NCI-H2171 (cell line): ENCODE measurements around the gene ADAMTS2.

Experiments
- DNase-seq: peaks from one replicate; lab custom pipeline; 2025; lab: John Stamatoyannopoulos, UW

The ADAMTS2 gene

DNA sequence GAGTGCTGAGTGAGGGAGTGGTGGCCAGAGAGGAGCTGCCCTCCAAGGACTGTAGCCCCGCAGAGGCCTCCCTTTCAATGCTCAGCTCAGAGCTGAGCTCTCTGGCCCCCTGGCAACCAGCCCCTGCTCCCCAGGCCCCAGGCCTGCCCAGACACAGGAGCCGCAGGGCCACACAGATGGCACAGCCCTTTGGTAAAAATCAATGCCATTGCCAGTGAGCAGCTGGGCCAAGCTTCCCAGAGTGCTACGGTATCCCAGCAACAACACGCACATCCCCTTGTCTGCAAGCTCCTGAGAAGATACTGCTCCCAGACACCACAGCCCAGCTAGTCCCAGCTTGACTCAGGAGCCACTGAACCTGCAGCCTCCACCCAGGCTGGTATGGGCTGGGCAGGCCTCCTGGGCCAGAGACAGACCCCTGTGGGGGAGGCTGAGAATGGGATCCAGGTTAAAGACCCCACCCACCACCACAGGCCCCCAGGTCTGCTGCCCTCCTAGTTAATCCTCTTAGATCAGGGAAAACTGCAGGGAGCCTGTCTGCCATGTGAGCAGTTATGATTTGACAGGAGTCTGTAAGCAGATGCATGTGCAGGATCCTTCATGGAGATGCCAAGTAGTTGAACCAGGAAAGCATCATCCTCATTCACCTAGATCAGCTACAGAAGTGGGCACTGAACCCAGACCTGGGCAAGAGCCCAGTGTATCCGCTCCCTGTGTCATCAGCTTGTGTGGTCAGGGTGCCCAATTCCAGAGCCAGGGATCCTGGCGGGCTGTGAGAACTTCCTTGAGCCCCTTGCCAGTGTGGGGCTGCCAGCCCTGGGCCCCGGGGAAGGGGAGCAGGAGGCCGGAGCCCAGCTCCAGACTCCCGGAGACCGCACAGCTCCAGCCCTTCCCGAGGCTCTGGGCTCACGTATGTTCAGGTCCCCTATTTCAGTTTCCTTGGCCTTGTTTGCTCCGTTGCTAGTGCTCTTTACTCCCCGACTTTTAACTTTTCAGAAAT is 26.7 kb upstream of the ADAMTS2 start:
- DNase-seq, result peak; percentile 58

DNA sequence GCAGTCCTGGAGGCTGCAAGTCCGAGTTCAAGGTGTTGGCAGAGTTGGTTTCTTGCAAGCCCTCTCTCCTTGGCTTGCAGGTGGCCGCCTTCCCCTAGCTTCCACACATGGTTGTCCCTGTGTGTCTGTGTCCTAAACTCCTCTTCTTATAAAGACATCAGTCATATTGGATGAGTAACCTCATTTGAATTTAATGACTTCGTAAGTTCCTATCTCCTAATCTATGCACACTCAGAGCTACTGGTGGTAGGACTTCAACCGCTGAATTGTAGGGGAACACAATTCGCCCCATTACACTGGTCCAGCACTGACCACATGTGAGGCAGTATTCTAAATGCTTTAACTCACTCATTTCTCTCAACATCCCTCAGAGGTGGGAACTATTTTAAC is 25.9 kb upstream of the ADAMTS2 start:
- DNase-seq, result no peak

GRCh38 chr5:179370490-179371120 is 25.3 kb upstream of the ADAMTS2 start:
- DNase-seq, result no peak

DNA sequence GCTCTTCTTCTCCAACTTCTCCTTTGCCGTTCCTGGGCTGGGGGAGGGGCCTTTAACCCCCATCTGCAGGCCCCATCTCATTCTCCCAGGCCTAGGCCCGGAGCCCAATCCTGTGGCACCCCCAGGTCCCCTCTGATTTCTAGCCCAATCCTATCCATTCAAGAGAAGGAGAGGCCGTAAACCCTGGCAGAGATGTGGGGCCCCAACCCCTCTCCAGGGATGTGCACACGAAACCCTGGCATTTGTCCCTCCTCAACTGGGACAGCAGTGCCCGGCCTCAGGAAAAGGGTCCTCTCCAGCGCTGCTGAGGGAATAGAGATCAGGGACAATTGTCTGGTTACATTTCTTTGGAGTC is 24.2 kb upstream of the ADAMTS2 start:
- DNase-seq, result no peak

GRCh38 chr5:179368806-179369529 is 23.7 kb upstream of the ADAMTS2 start:
- DNase-seq, result no peak

GRCh38 chr5:179368126-179368805 is 23.0 kb upstream of the ADAMTS2 start:
- no peak for DNase-seq

DNA sequence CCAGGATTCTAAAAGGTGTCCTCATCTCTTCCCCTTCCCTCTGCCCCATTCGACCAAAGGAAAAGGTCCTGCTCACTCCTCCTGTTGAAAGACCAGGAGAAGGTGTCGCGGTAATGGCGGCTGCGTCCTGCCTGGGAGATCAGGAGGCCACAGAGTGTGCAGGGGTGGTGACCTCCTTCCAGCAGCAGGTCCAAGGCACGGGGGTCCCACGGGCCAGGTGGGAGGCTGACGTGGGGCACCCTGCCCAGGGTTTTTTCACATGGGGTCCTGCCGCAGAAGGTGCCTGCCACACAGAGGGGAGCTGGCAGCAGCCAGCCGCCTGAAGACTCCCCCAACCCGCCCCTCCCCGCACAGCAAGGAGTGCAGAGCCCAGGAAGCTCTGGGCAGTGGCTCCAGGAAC is 22.2 kb upstream of the ADAMTS2 start:
- no peak for DNase-seq

GRCh38 chr5:179362355-179362754 is 17.1 kb upstream of the ADAMTS2 start:
- no peak for DNase-seq

GRCh38 chr5:179361037-179361603 is 15.9 kb upstream of the ADAMTS2 start:
- no peak for DNase-seq

GRCh38 chr5:179357031-179357430 is 11.8 kb upstream of the ADAMTS2 start:
- no peak for DNase-seq

DNA sequence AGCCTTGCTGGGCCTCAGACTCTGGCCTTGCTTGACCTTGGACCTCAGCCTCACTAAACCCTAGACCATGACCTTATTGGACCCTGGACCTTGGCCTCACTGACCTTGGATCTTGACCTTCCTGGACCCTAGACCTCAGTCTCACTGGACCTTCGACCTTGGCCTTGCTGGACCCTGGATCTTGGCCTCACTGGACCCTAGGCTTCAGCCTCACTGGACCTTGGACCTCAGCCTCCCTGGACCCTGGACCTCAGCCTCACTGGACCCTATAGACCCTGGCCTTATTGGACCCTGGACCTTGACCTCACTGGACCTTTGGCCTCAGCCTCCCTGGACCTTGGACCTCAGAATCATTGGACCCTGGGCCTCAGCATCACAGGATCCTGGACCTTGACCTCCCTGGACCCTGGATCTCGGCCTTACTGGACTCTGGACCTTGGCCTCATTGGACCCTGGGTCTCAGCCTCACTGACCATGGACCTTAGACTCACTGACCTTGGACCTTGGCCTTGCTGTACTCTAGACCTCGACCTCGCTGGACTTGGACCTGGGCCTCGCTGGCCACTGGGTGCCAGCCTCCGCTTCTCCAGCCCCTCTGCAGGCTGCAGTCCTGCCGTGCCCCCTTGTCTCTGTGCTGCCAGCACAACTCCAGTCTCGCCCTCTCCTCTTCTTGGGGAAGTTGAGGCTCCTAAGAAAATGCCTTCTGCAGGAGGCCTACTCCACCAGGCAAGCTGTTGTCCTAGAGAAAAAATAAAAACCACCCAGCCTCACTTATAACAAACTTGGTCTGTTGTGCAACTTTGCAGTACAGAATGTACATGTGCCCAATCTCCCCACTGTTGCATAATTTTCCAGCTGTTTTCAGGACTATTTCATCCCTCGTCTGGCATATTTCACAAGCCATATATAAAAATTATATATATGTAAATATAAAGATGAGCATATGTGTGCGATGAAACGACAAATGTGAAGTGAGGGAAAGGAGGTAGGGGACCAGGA is 11.0 kb upstream of the ADAMTS2 start:
- DNase-seq, result no peak

DNA sequence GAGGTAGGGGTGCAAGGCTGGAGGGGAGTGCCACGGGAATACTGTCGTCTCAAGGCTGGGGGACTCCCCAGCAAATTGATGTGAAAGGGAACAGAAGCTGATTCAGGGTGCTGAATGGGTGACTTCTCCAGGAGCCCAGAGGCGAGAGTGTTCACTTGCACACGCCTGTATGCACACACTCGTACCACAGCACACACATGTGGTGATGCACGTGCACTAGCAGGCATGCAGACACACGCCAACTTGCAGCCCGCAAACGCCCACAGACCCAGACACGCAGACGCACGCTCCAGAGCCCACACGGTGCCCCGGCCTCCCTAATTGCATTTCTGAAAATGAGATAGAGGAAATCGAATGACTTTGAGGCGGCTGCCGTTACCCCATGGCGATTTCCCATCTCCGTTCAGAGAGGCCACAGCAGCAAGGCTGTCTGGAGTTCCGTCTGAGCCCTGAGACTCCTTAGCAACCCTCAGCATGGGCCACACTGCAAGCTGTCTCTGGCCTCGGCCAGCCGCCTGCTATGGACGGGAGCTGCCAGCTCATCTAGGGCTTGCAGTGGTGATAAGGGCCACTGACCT is 9.1 kb upstream of the ADAMTS2 start:
- DNase-seq, result no peak

GRCh38 chr5:179348843-179349242 is 3.6 kb upstream of the ADAMTS2 start:
- no peak for DNase-seq

GRCh38 chr5:179348011-179348530 is 2.8 kb upstream of the ADAMTS2 start:
- no peak for DNase-seq

DNA sequence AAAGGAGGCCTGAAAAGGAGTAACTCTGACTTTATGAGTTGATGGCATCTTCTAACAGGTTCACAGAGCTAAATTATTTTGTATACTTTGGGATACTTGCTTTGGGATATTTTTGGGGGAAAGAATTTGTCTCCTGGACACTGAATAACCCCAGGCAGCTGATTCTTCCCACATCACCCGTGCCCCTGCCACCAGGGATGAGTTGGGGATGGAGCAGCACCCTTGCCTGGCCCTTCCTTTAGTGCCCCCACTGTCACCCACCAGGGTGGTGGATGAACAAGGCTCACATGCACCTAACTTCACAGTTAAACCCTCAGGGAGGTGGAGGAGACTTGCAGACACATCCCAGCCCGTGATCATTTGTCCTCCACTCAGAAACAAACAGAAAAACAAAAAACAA is 2.3 kb upstream of the ADAMTS2 start:
- no peak for DNase-seq

- DNase-seq, result no peak
Measured at GRCh38 chr5:179346875-179347274, 1.6 kb upstream of the ADAMTS2 start.

DNA sequence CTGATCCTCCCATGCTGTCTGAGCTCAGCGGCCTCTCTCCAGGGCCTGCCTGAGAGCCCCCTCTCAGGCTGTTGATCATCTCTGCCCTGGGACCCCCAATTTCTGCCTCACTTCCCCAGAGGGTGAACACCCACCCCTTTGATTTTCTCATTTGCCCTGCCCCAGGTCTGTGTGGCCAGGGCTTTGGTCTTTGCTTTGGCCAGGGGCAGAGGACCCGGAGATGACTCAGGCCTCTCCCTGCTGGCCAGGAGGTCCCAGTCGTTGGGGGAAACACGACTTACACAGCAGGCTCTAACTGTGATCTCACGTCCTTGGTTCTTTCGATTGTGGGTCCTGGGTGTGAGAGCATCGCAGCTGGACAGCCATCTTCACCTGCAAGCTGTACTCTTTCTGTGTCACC is 1.1 kb upstream of the ADAMTS2 start:
- DNase-seq, result no peak

GRCh38 chr5:179345183-179345432 is 153 bp downstream of the ADAMTS2 start:
- DNase-seq, result no peak

GRCh38 chr5:179344431-179345182 is 654 bp downstream of the ADAMTS2 start:
- no peak for DNase-seq
